Cardiac muscle cell (in vitro differentiated cells and primary cell): Measurements from ENCODE around the gene GBP1. TPM values are rescaled to one million over a fixed set of nuclear protein-coding genes. Genes with fewer than 3 reads are reported as not detected.
"Not testable (repeated sequence)": the region's sequence is repeated elsewhere in the genome, so short reads cannot be mapped to it uniquely, and the experiment has no call there.

Source experiments
- DNase-seq, 2 donors: peaks; one replicate each; pipeline versions ENCODE4 v3.0.0 to v3.0.0-alpha.2; 2010 to 2017; ENCODE audit warnings: low read depth in 1 of 2, low spot score in 1 of 2
- H3K27ac ChIP-seq: fragments of 200-600 bp; sonication (generic); 2 replicates; pipeline ENCODE4 v1.5.1; 2016
- H3K27me3 ChIP-seq: fragments of 200-600 bp; sonication (generic); 2 replicates; pipeline ENCODE4 v1.6.0; 2016; ENCODE audit warnings: control low read depth
- H3K36me3 ChIP-seq: fragments of 200-600 bp; sonication (generic); 2 replicates; pipeline ENCODE4 v1.5.1; 2016; ENCODE audit warnings: control low read depth
- H3K4me1 ChIP-seq: fragments of 200-600 bp; sonication (generic); 2 replicates; pipeline ENCODE4 v1.8.1; 2017; ENCODE audit warnings: low read depth, mild to moderate bottlenecking, mixed run types
- H3K4me3 ChIP-seq: fragments of 200-600 bp; sonication (generic); 2 replicates; pipeline ENCODE4 v1.5.1; 2016; ENCODE audit warnings: mild to moderate bottlenecking
- H3K9me3 ChIP-seq: fragments of 200-600 bp; sonication (generic); 2 replicates; pipeline ENCODE4 v1.5.1; 2017; ENCODE audit warnings: low read depth, mild to moderate bottlenecking, control low read depth
- CTCF ChIP-seq: IDR thresholded peaks from 2 replicates; pipeline ENCODE4 v1.5.1; 2012; ENCODE audit warnings: low read depth, mild to moderate bottlenecking, low read length
- polyA plus RNA-seq: library from polyadenylated mRNA; unstranded; fragments of >200 nt; fragmentation: Nextera tagmentation; extraction: Ambion mirVana; gene quantifications from 2 replicates; pipeline ENCODE4 v1.2.1, GENCODE V29; 2016
- total RNA-seq: library from RNA; depleted of rRNA; stranded (reverse); fragments of >200 nt; gene quantifications from 2 replicates; pipeline ENCODE4 v1.2.3, GENCODE V29; 2016

Gene GBP1
- total and polyA plus RNA-seq, 2 experiments from 2014 or later = 1.8 to 2.4 TPM

- no peak for TF ChIP-seq CTCF
Observed at GRCh38 chr1:89040315-89040626, 24.7 kb downstream of the GBP1 start.

GRCh38 chr1:89037186-89037585 lies 27.8 kb downstream of the GBP1 start:
- Histone ChIP-seq H3K4me3 (no peak overlapping the region), H3K4me1 (no peaks in the 10 kb centered on the region), H3K27me3 (no peaks in the 10 kb centered on the region), H3K27ac (no peak overlapping the region), H3K9me3 (no peaks in the 10 kb centered on the region), H3K36me3 (no peaks in the 10 kb centered on the region)
- no peak for DNase-seq
- no peak for TF ChIP-seq CTCF

More at GRCh38 chr1:89040315-89040626, 24.7 kb downstream of the GBP1 start:
- Histone ChIP-seq H3K27me3 (no peaks in the 10 kb centered on the region), H3K4me1 (no peaks in the 10 kb centered on the region), H3K9me3 (no peaks in the 10 kb centered on the region), H3K27ac (no peak overlapping the region), H3K4me3 (no peak overlapping the region), H3K36me3 (no peaks in the 10 kb centered on the region)
- DNase-seq = no peak

- Histone ChIP-seq H3K9me3 (no peaks in the 10 kb centered on the region), H3K4me3 (no peak overlapping the region), H3K4me1 (no peaks in the 10 kb centered on the region), H3K27ac (no peak overlapping the region), H3K27me3 (no peaks in the 10 kb centered on the region), H3K36me3 (no peaks in the 10 kb centered on the region)
- no peak for DNase-seq
- TF ChIP-seq CTCF = no peak
Observed at GRCh38 chr1:89035080-89035479, 29.9 kb downstream of the GBP1 start.

GRCh38 chr1:89034004-89034403 lies 31.0 kb downstream of the GBP1 start:
- not testable (repeated sequence) for H3K9me3 ChIP-seq, DNase-seq, H3K36me3 ChIP-seq

GRCh38 chr1:89029051-89029450 lies 36.0 kb downstream of the GBP1 start:
- not testable (repeated sequence) for H3K27me3 ChIP-seq, H3K4me1 ChIP-seq, H3K4me3 ChIP-seq, H3K36me3 ChIP-seq, H3K27ac ChIP-seq, H3K9me3 ChIP-seq
- peak in 1 of 2 donors; percentile 16 for DNase-seq

More at GRCh38 chr1:89034004-89034403, 31.0 kb downstream of the GBP1 start:
- H3K4me3 ChIP-seq, H3K4me1 ChIP-seq, H3K27ac ChIP-seq, H3K27me3 ChIP-seq: not testable (repeated sequence)

GRCh38 chr1:89025928-89026327 lies 39.1 kb downstream of the GBP1 start:
- Histone ChIP-seq H3K36me3 (no peaks in the 10 kb centered on the region), H3K27ac (no peak overlapping the region), H3K9me3 (no peaks in the 10 kb centered on the region), H3K4me3 (no peak overlapping the region), H3K4me1 (peaks cover 23% of the 10 kb centered on the region), H3K27me3 (no peaks in the 10 kb centered on the region)
- DNase-seq = no peak
- TF ChIP-seq CTCF = no peak

- Histone ChIP-seq H3K27ac (peak overlapping the region; percentile 83), H3K4me3 (peak overlapping the region; percentile 6), H3K9me3 (no peaks in the 10 kb centered on the region), H3K4me1 (peaks cover 30% of the 10 kb centered on the region), H3K36me3 (no peaks in the 10 kb centered on the region), H3K27me3 (no peaks in the 10 kb centered on the region)
- no peak for TF ChIP-seq CTCF
- DNase-seq = no peak
Observed at GRCh38 chr1:89023026-89023425, 42.0 kb downstream of the GBP1 start.
